22Rv1 (cell line): ENCODE data around the gene CFAP97.
"Not testable (repeated sequence)": the region's sequence is repeated elsewhere in the genome, so short reads cannot be mapped to it uniquely, and the experiment has no call there.

Source experiments
- H3K27ac ChIP-seq: fragments of 450-650 bp; 2 replicates; pipeline ENCODE4 v1.5.1; 2017
- ZFX ChIP-seq: fragments of 450-650 bp; IDR thresholded peaks from 2 replicates; pipeline ENCODE4 v1.6.1; 2017; ENCODE audit warnings: antibody characterized with exemption, borderline replicate concordance
- TF ChIP-seq, protein P1 (sequence below): fragments of 450-650 bp; IDR thresholded peaks from 2 replicates; pipeline ENCODE4 v1.5.1; 2017; ENCODE audit warnings: mild to moderate bottlenecking

The CFAP97 gene

GRCh38 chr4:185242749-185243533 lies 39.1 kb upstream of the CFAP97 start:
- H3K27ac ChIP-seq, result no peak overlapping the region
- TF ChIP-seq, protein P1, sequence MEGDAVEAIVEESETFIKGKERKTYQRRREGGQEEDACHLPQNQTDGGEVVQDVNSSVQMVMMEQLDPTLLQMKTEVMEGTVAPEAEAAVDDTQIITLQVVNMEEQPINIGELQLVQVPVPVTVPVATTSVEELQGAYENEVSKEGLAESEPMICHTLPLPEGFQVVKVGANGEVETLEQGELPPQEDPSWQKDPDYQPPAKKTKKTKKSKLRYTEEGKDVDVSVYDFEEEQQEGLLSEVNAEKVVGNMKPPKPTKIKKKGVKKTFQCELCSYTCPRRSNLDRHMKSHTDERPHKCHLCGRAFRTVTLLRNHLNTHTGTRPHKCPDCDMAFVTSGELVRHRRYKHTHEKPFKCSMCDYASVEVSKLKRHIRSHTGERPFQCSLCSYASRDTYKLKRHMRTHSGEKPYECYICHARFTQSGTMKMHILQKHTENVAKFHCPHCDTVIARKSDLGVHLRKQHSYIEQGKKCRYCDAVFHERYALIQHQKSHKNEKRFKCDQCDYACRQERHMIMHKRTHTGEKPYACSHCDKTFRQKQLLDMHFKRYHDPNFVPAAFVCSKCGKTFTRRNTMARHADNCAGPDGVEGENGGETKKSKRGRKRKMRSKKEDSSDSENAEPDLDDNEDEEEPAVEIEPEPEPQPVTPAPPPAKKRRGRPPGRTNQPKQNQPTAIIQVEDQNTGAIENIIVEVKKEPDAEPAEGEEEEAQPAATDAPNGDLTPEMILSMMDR, result no peak
- no peak for TF ChIP-seq ZFX

- not testable (repeated sequence) for H3K27ac ChIP-seq
Observed at GRCh38 chr4:185240486-185240885, 36.7 kb upstream of the CFAP97 start.

DNA sequence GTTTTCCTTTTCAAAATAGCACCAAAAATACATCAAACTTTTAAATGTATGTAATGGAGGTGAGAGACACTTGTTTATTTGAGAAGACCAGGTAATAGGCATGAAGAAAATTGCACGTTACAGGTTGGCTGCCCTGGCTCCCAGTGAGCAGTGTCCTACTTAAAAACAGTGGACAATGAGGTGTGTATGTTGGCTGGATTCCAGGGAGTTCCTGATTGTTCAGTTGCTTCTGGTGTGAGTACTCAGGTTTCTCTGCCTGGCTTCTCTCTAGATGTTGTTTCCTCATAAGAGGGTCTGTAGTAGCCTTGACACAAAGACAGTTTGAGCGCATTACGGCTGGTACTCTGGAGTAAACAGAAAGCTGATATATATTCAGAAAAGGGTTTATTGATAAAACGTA lies 35.0 kb upstream of the CFAP97 start:
- no peak overlapping the region for H3K27ac ChIP-seq
- TF ChIP-seq, protein P1, result no peak
- TF ChIP-seq ZFX, result no peak

GRCh38 chr4:185238215-185238681 lies 34.4 kb upstream of the CFAP97 start:
- H3K27ac ChIP-seq, result no peak overlapping the region
- TF ChIP-seq, protein P1, result no peak
- no peak for TF ChIP-seq ZFX

DNA sequence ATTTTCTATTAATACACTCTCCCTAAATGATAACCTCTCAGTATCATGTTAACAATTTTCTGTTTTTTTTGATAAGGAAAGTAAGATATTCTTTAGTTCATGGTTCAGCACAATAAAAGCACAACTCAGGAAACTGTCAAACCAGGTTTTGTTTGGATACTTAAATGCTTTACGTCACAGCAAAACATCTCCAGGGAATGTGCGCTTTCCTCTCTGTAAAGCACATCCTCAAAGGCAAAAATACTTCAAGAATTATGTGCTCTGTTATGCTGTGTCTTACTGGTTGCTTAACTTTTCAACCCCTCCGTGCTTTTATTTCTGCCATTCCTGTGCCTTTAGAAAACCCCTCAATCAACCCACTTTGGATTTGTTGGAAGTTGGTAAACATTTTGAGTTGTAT lies 33.4 kb upstream of the CFAP97 start:
- H3K27ac ChIP-seq, result no peak overlapping the region
- TF ChIP-seq, protein P1, result no peak
- no peak for TF ChIP-seq ZFX

DNA sequence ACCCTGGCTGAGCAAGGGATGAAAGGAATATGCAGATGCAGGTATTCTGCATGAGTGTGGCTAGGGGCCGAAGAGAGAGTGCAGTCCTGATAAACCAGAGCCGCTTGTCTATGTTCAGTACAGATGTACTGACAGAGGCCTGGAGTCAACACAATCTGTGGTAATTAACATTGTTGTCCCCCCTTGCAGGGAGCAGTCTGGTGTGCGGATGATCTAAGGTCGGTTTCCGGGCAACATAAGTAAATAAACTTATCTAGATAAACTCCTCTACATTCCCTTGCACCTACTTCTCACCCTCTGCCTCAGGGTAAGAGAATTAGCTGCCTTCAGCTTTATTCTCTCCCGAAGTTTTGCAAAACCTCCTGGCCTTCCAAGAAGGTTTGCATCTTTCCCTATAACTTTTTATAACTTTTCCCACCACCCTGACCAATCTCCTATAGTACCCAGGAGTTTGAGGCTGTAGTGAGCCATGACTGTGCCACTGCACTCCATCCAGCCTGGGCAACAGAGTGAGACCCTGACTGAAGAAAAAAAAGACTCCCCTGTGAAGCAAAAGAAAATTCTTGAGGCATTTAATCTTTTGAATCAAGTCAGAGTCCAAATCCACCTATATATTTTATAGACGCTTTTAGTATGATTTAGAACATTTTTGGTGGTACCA lies 32.2 kb upstream of the CFAP97 start:
- TF ChIP-seq ZFX, result no peak
- TF ChIP-seq, protein P1, result no peak

DNA sequence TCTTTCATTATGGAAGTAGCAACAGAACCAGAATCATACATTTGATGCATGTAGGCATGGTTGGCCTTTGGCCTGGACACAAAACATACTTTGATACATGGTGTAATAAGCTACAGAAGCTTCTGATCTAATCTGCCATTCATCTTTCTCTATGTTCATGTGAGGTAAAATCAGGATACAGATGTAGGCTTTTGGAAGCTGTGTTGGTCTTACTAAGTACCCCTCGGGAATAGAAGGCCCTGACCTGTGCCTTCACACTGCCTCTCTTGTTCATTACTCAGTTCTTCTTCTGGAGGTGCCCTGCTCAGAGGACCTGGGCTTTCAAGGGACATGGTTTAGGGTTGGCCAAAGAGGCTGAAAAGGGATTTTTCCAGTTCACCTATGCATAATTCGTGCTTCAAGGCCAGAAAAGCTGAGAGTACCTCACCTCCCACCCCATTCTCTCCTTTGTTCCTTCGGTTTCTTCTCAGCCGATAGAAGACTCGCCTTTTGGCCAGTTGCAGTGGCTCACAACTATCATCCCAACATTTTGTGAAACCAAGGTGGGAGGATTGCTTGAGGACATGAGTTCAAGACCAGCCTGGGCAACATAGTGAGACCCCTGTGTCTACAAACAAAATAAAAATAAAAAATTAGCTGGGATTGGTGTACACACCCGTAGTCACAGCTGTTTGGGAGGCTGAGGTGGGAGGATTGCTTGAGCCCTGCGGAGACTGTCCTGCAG lies 31.5 kb upstream of the CFAP97 start:
- TF ChIP-seq, protein P1, result no peak
- TF ChIP-seq ZFX, result no peak
- H3K27ac ChIP-seq, result no peak overlapping the region

More for the DNA sequence above, 32.2 kb upstream of the CFAP97 start:
- no peak overlapping the region for H3K27ac ChIP-seq
